CD4-positive, alpha-beta T cell treated with Interferon alpha-2 for 1 hour (primary cell): ENCODE measurements around the gene GNA15.
"Not testable (repeated sequence)": the region's sequence is repeated elsewhere in the genome, so short reads cannot be mapped to it uniquely, and the experiment has no call there.

Source experiments
- DNase-seq, 2 donors: peaks; one replicate each; pipeline ENCODE4 v3.0.0-alpha.2; 2020 to 2022

GNA15 gene, protein sequence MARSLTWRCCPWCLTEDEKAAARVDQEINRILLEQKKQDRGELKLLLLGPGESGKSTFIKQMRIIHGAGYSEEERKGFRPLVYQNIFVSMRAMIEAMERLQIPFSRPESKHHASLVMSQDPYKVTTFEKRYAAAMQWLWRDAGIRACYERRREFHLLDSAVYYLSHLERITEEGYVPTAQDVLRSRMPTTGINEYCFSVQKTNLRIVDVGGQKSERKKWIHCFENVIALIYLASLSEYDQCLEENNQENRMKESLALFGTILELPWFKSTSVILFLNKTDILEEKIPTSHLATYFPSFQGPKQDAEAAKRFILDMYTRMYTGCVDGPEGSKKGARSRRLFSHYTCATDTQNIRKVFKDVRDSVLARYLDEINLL

DNA sequence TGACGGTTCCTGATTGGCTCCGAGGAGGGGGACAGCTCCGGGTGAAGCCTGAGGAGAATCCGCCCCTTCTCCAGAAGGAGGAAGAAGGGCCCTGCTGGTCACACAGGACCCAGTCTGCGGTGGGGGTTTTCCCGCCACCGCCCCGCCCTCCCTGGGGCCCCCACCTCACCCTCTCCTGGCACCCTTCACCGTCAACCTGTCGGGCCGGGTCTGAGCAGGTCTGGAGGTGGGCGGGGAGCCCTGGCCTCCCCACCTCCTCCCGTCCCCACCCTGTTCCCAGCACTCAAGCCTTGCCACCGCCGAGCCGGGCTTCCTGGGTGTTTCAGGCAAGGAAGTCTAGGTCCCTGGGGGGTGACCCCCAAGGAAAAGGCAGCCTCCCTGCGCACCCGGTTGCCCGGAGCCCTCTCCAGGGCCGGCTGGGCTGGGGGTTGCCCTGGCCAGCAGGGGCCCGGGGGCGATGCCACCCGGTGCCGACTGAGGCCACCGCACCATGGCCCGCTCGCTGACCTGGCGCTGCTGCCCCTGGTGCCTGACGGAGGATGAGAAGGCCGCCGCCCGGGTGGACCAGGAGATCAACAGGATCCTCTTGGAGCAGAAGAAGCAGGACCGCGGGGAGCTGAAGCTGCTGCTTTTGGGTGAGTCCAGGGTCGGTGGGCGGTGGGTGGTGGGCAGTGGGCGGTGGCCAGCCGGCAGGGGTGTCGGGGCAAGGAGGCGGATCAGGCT is at the start of gene GNA15:
TSS of gene GNA15 (plus strand) at position 73 of the 723 bp plus-strand sequence. CDS start at position 491, 418 bp downstream.
- peak; percentile 67 to 71 for DNase-seq

DNA sequence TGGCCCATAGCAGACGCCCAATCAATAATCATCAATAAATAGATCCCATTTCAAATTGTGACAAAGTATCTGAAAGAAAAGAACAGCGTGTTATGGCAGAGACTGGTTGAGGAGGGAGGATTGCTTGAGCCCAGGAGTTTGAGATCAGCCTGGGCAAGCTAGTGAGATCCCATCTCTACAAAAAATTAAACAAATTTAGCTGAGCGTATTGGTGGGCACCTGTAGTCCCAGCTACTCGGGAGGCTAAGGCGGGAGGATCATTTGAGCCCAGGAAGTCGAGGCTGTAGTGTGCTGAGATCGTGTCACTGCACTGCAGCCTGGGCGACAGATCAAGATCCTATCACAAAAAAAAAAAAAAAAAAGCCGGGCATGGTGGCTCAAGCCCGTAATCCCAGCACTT is 48.1 kb upstream of the GNA15 start:
- no peak for DNase-seq

DNA sequence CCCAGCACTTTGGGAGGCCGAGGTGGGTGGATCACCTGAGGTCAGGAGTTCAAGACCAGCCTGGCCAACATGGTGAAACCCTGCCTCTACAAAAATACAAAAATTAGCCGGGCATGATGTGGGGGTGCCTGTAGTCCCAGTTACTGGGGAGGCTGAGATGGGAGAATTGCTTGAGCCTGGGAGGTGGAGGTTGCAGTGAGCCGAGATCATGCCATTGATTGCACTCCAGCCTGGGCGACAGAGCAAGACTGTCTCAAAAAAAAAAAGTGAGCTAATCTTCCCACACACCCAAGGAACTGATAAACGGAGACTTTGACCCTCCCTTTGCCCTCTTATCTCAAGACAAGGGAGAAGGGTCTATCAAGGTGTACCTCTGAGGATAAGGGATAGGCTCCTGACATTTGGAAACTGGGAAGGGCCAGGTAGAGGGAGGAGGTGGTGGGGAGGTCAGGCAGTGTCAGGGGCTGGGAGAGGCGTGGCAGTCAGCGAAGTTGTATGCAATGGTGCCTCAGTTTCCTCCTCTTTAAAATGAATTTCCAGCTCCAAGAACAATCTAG is 46.5 kb upstream of the GNA15 start:
- not testable (repeated sequence) for DNase-seq

DNA sequence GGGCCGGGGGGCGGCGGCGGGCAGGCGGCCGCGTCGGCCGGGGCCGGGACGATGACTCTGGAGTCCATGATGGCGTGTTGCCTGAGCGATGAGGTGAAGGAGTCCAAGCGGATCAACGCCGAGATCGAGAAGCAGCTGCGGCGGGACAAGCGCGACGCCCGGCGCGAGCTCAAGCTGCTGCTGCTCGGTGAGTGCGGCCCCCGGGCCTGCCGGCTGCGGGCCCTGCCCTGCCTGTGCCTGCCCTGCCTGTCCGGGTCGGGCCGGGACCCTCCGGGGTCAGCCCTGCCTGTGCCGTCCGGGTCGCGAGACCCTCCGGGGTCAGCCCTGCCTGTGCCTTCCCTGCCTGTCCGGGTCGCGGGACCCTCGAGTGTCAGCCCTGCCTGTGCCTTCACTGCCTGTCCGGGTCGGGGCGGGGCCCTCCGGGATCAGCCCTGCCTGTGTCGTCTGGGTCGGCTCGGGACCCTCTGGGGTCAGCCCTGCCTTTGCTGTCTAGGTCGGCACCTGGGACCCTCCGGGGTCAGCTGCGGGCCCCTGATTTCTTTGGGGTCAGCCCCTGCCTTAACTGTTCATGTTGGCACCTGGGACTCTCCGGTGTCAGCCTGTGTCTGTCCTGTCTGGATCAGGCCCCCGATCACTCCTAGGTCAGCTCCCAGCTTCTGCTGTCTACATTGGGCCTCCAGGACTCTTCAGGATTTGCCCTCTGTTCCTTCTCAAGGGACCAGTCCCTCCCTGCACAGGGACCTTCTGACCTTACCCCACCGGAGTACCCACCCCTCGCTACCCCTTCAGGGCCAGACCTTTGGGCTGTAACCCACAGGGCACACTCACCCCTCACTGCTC is 41.0 kb upstream of the GNA15 start:
- peak in 1 of 2 donors; percentile 14 for DNase-seq

DNA sequence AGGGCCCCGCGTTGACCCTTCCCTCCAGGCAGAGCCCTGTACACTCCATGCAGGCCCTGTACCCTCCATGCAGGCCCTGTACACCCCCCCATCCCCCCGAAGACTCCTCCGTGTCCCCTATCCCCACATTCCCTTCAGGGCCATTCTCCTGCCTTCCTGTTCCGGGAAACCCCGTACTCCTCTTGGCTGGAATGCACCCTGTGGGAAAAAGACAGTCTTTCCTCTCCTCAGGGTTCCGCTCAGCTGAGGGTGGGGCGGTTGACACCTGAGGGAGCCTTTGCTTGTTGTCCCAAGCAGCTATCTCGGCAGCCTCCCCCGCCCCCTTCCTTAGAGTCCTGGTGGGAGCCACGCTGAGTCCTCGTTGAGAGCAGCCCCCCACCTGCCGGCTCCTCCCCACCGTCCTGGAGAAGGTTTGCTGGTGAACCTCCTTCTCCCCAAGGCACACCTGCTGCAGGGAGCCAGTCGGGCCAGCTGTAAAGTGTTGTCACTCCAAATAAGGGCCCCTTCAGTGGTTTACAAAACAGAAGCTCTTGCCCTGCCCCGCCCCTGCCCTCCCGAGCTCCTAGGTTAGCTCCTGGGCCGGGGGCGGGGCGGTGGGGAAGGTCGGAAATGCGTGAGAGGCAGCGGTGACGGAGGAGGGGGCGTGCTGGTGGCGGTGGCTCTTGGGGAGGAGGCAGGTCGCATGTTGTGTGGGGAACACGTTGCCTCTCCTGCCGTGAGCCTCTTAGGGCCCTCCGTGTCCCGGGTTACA is 40.2 kb upstream of the GNA15 start:
- peak; percentile 69 to 71 for DNase-seq

DNA sequence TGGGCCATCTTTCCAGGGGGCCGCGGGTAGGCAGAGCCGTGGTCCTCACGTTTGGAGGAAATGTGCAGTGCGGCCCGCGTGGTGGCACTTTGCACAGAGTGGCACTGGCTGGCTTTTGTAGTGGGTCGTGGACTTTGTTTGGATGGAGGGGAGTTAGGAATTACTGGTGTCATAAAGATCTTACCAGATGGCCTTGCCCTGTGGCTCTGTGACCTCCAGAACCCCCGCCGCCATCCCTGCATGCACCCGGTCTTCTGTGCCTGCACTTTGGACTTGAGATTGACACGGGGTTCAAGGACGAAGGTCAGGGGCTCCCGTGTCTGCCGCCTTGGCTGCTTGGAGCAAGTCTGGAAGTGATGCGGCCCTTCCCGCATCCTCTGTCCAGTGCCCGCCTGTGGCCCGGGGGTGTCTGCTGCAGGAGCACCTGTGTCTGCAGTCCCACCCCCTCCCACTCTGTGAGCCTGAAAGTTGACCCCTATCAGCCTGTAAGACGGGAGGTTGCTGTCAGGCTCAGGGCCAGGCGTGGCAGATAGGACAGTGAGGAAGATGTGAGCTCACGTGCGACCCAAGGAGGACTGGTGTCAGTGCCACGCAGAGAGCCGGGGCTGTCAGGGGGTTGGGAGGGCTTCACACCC is 39.4 kb upstream of the GNA15 start:
- DNase-seq: no peak

DNA sequence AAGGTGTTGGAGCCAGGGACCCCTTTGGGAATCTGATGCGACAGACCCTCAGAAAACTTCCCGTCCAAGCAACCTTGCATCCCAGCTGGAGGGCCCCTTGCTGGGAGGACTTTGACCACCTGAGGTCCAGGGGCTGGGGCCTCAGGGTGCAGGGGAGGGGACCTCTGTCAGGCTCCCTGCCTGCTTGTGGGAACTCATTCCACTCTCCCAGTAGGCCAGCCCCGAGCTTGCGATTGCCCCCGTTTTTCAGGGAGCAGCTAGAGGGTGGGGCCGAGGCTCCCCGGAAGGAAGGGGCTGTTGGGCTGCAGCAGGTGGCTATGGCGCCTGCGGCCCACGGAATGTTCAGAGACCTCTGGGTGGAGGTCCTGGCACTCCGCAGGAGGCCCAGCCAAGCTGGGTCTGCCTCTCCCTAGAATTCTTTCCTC is 38.9 kb upstream of the GNA15 start:
- DNase-seq: no peak

DNA sequence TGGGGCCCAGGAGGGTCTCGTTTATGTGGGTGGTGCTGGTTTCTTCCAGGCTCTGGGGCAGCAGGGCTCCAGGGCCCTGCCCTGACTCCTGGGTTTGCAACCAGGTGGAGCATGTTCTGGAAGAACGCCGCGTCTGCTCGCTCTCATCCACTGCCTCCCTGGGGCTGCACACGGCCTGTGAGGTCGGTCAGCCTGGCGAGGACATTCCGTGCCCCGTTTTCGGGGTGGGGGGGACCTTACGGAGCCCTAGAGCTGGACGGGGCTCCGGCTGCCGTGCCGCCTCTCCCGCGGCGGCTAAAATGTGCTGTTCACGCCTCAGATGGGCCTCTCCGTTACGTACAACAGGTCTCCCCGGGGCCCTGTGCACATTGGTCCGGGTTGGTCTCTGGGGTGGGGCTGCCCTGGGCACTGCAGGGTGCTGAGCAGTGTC is 38.4 kb upstream of the GNA15 start:
- no peak for DNase-seq

DNA sequence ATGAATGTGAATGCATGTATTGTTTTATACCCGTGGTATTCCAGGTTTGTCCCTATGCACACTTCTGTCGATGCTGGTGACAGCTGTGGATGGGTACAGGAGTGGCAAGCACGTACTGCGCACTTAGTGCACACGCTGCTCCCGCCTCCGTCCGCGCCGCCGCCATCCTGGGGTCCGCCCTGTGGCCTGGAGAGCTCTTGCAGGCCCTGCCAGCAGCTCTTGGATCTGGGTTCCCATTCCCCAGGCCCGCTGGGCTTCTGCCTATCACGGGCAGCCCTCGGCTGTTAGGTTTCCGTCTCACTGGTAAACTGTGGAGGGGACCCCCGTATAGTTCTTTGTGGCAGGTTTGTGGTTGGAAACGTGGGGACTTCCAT is 37.7 kb upstream of the GNA15 start:
- DNase-seq: no peak

DNA sequence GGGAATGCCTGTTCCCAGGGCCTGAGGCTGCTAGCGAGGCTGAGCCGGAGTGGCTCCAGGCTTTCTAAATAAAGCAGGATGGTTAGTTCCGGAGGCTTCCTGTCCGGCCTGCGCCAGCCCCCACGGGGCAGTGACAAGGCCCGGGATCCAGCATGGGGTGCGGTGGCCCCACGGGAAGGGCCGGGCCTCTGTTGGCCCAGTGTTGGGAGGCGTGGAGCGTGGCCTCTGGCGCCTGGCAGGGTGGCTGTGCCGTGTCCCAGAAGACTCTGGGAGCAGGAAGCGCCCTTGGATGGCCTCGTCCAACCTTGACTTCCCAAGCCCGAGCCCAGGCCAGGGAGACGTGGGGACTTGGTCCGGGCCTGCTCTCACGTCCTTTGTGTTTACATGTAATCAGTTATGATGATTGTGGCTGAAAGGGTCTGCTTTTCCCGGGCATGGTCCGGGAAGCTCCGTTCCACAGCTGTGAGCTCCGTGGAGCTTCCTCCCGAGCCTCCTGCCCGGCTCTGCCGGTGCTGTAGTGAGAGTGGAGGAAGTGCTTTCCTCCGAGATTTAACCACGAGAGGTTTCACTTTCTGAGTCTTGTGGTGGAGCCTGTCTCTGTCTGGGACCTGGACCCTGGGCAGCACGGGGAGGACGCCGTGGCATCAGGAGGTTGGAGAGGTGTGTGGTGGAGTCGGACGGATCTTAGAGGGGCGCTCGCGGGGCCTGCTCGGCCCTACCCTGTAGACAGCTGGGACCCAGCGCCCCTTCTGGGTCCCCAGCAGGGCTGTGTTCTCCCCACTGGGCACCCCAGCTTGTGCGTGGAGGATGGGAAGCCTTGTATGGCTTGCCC is 37.1 kb upstream of the GNA15 start:
- peak; percentile 22 to 48 for DNase-seq

DNA sequence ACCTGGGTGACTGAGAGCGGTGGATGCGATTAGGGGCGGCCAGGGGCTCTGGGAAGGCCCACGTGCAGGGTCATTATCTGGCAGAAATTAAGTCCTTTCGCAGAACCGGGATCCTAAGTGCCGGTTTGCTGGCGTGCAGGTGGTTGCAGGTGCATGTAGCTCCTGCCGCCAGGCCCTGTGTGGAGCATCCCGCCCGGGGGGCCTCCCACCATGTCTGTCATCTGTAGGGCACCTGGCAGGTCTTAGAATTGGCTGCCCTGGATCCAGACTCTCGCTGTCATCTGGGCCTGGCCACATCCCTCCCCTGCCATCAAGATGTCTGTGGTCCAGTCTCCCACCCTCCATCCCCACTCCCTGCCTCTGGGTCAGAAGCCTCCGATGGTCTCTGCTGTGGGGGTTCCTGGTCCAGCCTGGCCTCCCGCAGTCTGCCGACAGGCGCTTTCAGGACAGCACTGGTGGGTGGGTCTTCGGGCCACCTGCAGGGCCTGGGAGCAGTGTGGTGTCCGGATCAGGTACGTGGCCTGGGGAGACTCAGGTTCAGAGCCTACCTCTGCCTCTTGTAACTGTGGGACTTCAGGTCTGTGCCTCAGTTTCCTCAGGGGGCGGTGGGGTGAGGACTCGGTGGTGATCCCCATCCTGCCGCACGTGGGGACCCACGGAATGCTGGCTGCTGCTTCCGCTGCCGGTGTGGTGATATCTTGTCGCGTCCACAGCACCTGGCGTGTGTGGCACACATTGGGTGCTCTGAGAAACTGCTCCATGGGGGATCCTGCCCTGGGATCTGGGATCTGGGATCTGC is 36.3 kb upstream of the GNA15 start:
- no peak for DNase-seq

DNA sequence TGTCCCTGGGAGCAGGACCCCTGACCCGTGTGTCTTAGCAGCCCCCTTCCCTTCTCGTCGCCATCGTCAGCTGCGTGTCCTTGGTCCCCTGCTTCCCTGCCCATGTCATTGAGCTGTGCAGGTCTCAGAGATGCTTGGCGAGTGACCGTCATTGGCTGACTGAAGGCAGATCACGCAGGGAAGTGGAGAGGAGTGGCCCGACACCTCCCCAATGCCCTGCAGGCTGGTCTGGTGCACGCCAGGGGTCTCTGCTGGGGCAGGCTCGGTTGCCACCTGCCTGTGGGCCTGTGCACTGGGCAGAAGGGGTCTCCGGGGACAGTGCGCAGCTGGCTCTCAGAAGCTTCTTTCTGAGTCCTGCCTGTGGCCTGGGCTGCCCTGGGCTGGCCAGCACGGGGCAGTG is 35.5 kb upstream of the GNA15 start:
- no peak for DNase-seq

DNA sequence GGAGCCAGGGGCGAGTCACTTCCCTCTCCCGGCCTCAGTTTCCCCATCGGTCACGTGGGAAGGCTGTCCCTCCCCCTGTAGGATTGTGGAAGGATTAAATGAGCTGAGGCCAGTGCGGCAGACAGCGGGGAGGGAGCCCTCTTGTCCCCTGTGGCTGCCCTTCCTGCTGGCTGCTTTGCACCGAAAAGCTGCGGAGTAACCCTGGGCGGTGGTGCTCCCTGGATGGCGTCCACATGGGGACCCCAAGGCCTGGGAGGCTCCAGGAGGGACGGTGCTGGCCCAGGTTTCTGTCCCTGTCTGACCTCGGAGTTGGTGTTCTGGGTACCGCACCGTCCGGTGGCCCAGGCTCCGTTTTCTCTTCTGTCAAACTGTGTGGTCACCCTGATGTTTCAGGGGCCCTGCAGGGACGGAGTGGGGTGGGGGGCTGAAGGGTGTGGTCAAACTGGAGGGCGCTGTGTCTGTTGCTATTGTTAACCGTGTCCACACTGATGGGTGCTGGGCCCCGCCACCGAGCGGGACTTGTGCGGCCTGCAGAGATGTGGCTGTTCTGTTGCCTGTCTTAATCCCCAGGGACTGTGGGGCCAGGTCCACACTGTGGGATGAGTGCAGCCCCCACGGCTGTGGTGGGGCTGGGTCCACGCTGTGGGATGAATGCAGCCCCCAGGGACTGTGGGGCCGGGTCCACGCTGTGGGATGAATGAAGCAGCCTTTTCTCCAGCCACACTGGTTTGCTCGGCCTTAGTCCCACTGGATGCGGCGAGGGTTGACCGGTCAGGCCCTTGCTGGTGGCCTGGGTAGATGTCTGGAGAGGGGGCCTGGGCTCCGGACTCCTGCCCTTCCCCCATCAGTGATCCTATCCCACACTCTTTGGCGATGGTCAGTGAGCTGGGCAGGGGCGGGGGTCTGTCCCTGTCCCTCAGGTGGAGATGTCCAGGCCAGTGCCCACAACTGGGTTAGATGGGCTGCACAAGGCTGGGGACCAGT is 34.8 kb upstream of the GNA15 start:
- DNase-seq: no peak

DNA sequence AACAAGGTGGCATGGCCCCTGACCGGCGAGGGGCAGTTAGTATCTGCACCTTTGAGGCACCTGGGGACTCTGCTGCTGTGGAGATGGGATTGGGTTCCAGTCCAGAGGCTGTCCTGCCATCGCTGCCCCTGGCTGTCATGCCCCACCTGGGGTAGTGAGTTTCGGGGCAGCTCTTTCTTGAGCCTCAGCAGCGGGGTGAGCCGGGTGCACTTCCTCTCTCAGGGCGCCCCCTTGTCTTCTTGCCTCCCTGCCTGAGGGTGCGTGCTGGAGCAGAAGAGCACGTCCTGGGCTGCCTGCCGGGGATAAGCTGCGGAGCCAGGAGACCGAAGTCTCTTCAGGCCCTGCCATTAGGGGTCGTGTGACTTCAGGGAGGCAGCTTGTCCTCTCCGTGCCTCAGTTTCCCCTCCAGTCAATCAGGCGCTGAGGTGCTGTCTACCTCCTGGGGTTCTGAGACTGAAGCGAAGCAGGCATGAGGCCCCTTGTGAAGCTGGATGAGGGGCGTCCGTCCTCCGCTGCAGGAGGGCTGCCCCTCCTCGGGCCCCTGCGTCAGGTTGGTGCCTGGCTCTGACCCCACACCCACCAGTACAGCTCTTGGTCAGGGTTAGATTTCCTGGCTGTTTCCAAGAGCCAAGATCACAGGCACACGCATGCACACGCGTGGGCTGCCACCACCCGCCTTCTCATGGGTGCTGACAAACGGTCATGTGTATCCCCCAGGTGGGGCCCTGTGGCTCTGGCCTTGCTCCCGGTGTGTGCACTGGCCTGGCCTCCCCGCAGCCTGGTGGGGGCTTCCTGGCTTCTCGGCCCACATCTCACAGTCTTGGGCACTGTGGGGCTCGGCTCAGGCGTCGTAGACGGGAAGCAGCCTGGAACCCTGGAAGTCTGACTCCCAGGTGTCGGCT is 33.3 kb upstream of the GNA15 start:
- no peak for DNase-seq

DNA sequence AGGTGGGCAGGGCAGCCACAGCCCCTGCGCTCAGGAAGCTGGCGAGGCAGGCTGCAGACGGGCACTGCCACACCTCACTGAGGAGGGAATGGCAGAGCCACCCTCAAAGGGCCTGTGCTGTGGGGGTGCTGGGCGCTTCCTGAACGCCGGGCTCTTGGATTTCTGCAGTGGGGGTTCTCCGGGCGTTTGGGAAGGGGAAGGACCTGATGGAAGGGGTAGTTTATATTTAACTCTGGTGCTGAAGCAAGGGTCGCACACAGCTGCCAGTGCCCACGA is 31.2 kb upstream of the GNA15 start:
- no peak for DNase-seq

DNA sequence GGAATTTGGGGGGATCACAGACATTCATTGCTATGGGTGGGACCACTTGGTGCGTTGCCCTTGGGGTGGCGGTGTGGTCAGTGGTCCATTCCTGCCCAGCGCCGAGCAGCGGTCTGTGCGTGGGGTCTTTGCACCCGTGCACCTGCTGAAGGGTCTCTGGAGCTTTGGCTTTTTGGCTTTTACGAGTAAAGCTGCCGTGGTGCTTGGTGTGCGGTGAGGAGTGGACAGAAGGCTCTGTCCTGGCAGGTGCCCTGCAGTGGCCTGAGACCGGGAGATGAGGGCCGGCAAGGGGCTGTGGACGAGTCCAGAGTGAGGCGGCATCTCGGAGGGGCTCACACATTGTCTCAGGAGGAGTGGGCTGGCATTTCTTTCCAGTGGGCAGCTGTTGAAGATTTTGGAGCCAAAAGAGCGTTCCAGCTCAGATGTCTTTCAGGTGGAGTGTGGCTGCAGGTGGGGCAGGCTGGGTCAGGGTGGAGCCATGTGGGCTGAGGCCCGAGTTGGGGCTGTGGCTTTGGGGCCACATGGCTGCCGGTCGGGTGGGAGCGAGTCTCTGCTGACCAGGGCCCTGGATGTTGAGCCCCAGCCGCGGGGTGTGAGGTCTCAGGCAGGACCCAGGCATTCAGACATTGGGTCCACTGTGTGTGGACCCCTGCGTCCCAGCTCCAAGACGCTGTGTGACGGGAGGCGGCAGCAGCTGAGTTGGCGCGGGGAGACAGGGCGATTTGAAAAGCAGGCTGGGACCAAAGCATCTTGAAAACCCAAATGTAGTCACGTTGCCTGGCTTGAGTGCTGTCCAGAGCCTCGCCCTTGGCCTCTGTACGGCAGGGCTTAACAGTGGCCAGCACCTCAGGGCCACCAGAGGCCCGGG is 30.0 kb upstream of the GNA15 start:
- no peak for DNase-seq
